ENCODE results near the gene MED13L. TPM values are rescaled to one million over a fixed set of nuclear protein-coding genes. Genes with fewer than 3 reads are reported as not detected.

MED13L gene
- total RNA-seq, 1 experiment from 2014 or later = 94.1 TPM

GRCh38 chr12:116213014-116213413 lies 64.5 kb downstream of the MED13L start:
- TF ChIP-seq CTCF (conservative IDR thresholded peaks at IDR 0.05; ENCODE audit: low read depth, low read length) (no peak), EZH2 (IDR thresholded peaks at IDR 0.05; ENCODE audit: borderline replicate concordance, low read depth, low read length, poor library complexity, severe bottlenecking) (no peak)
- Histone ChIP-seq H3K9me3 (ENCODE audit: low read depth, low read length, poor library complexity, severe bottlenecking) (no peaks in the 10 kb centered on the region), H3K4me1 (ENCODE audit: insufficient read depth, low read length, poor library complexity, severe bottlenecking) (peaks cover 25% of the 10 kb centered on the region), H3K36me3 (ENCODE audit: insufficient read depth, low read length, poor library complexity, severe bottlenecking) (no peaks in the 10 kb centered on the region), H3K27ac (ENCODE audit: low read depth, low read length, poor library complexity, severe bottlenecking) (no peak overlapping the region), H3K4me3 (ENCODE audit: low read depth, low read length, poor library complexity, severe bottlenecking) (no peak overlapping the region), H3K27me3 (replicated peaks; ENCODE audit: insufficient read depth, low read depth, low read length, poor library complexity) (no peaks in the 10 kb centered on the region)
- intact Hi-C loops (cut with micrococcal nuclease; ENCODE audit: unreplicated experiment) = no loop called here
- no peak for DNase-seq (ENCODE audit: low spot score)
- ChIA-PET POLR2A (ENCODE audit: low non-redundant PET) (no interaction called here), CTCF (no interaction called here)
- BruUV-seq (replicated peaks) = no TSS peak

GRCh38 chr12:116210762-116211161 lies 66.7 kb downstream of the MED13L start:
- ChIA-PET POLR2A (ENCODE audit: low non-redundant PET) (no interaction called here), CTCF (no interaction called here)
- no peak overlapping the region for H3K4me3 ChIP-seq (ENCODE audit: low read depth, low read length, poor library complexity, severe bottlenecking)
- DNase-seq (ENCODE audit: low spot score) = no peak
- BruUV-seq (replicated peaks) = no TSS peak
- peaks cover 20% of the 10 kb centered on the region for H3K4me1 ChIP-seq (ENCODE audit: insufficient read depth, low read length, poor library complexity, severe bottlenecking)
- H3K27me3 ChIP-seq (replicated peaks; ENCODE audit: insufficient read depth, low read depth, low read length, poor library complexity) = no peaks in the 10 kb centered on the region
- TF ChIP-seq CTCF (conservative IDR thresholded peaks at IDR 0.05; ENCODE audit: low read depth, low read length) = no peak
- TF ChIP-seq EZH2 (IDR thresholded peaks at IDR 0.05; ENCODE audit: borderline replicate concordance, low read depth, low read length, poor library complexity, severe bottlenecking) = no peak
- no peak overlapping the region for H3K27ac ChIP-seq (ENCODE audit: low read depth, low read length, poor library complexity, severe bottlenecking)
- intact Hi-C loops (cut with micrococcal nuclease; ENCODE audit: unreplicated experiment) = no loop called here
- H3K36me3 ChIP-seq (ENCODE audit: insufficient read depth, low read length, poor library complexity, severe bottlenecking) = no peaks in the 10 kb centered on the region
- no peaks in the 10 kb centered on the region for H3K9me3 ChIP-seq (ENCODE audit: low read depth, low read length, poor library complexity, severe bottlenecking)

GRCh38 chr12:116210131-116210530 lies 67.4 kb downstream of the MED13L start:
- DNase-seq (ENCODE audit: low spot score) = no peak
- no peaks in the 10 kb centered on the region for H3K36me3 ChIP-seq (ENCODE audit: insufficient read depth, low read length, poor library complexity, severe bottlenecking)
- intact Hi-C loops (cut with micrococcal nuclease; ENCODE audit: unreplicated experiment) = no loop called here
- POLR2A ChIA-PET (ENCODE audit: low non-redundant PET) = no interaction called here
- H3K4me3 ChIP-seq (ENCODE audit: low read depth, low read length, poor library complexity, severe bottlenecking) = no peak overlapping the region
- no TSS peak for BruUV-seq (replicated peaks)
- H3K27me3 ChIP-seq (replicated peaks; ENCODE audit: insufficient read depth, low read depth, low read length, poor library complexity) = no peaks in the 10 kb centered on the region
- no peaks in the 10 kb centered on the region for H3K9me3 ChIP-seq (ENCODE audit: low read depth, low read length, poor library complexity, severe bottlenecking)
- peaks cover 19% of the 10 kb centered on the region for H3K4me1 ChIP-seq (ENCODE audit: insufficient read depth, low read length, poor library complexity, severe bottlenecking)
- H3K27ac ChIP-seq (ENCODE audit: low read depth, low read length, poor library complexity, severe bottlenecking) = no peak overlapping the region
- CTCF ChIA-PET = no interaction called here
- no peak for TF ChIP-seq CTCF (conservative IDR thresholded peaks at IDR 0.05; ENCODE audit: low read depth, low read length)
- TF ChIP-seq EZH2 (IDR thresholded peaks at IDR 0.05; ENCODE audit: borderline replicate concordance, low read depth, low read length, poor library complexity, severe bottlenecking) = no peak

Data from A673 (cell line).